CD14-positive monocyte (primary cell): Measurements from ENCODE around the gene KLRF1. TPM values are rescaled to one million over a fixed set of nuclear protein-coding genes. Genes with fewer than 3 reads are reported as not detected.

Experiments used
- DNase-seq, 3 donors: peaks; one replicate each; pipeline ENCODE4 v3.0.0-alpha.2; 2011 to 2022
- H2AFZ ChIP-seq: 2 replicates; pipeline ENCODE4 v1.6.0; 2012; ENCODE audit warnings: mild to moderate bottlenecking, low read depth, low read length, inconsistent platforms; ENCODE audit not compliant: insufficient read depth, poor library complexity, severe bottlenecking
- H3K27ac ChIP-seq, 2 donors: 1 replicate in 1 of 2; 2 replicates in 1 of 2; pipeline ENCODE4 v1.5.1; 2012 to 2013; ENCODE audit warnings: low read length in 2 of 2, control low read depth in 1 of 2, inconsistent platforms in 1 of 2, low read depth in 1 of 2, mild to moderate bottlenecking in 1 of 2
- H3K27me3 ChIP-seq, 2 donors: one replicate each; pipeline versions ENCODE4 v1.6.0 to v1.6.1; 2011 to 2013; ENCODE audit warnings: low read length in 2 of 2; ENCODE audit not compliant: control insufficient read depth in 2 of 2, insufficient read depth in 2 of 2
- H3K36me3 ChIP-seq, 2 donors: replicated peaks in 1 of 2; 1 replicate in 1 of 2; 2 replicates in 1 of 2; pipeline versions ENCODE4 v1.5.1 to v1.6.1; 2012 to 2013; ENCODE audit warnings: low read length in 2 of 2, control low read depth in 1 of 2, inconsistent platforms in 1 of 2, mild to moderate bottlenecking in 1 of 2; ENCODE audit not compliant: insufficient read depth in 2 of 2, control insufficient read depth in 1 of 2
- H3K4me1 ChIP-seq, 2 donors: 1 replicate in 1 of 2; 2 replicates in 1 of 2; pipeline versions ENCODE4 v1.5.1 to v1.6.1; 2012 to 2013; ENCODE audit warnings: low read length in 2 of 2, control low read depth in 1 of 2, inconsistent platforms in 1 of 2, mild to moderate bottlenecking in 1 of 2, moderate library complexity in 1 of 2; ENCODE audit not compliant: insufficient read depth in 2 of 2, control insufficient read depth in 1 of 2
- H3K4me2 ChIP-seq: replicated peaks from 2 replicates; pipeline ENCODE3; 2012; ENCODE audit warnings: low read length, moderate library complexity, mild to moderate bottlenecking; ENCODE audit not compliant: poor library complexity, severe bottlenecking; ENCODE audit errors: extremely low read depth
- H3K4me3 ChIP-seq, 3 experiments: fragments of 200-600 bp in 1 of 3; sonication (generic) in 1 of 3; replicated peaks in 1 of 3; 1 replicate in 2 of 3; 2 replicates in 1 of 3; pipeline ENCODE4 v1.5.1; 2011 to 2013; ENCODE audit warnings: low read length in 3 of 3, mild to moderate bottlenecking in 3 of 3, control low read depth in 2 of 3, low read depth in 2 of 3, inconsistent platforms in 1 of 3, moderate library complexity in 1 of 3
- H3K79me2 ChIP-seq: 2 replicates; pipeline ENCODE4 v1.6.0; 2012; ENCODE audit warnings: mild to moderate bottlenecking, control low read depth, inconsistent platforms, low read length, moderate library complexity; ENCODE audit not compliant: insufficient read depth
- H3K9ac ChIP-seq: 2 replicates; pipeline ENCODE4 v1.6.0; 2017; ENCODE audit warnings: low read length, mild to moderate bottlenecking; ENCODE audit not compliant: insufficient read depth, poor library complexity, severe bottlenecking
- H3K9me3 ChIP-seq, 2 donors: replicated peaks in 1 of 2; 1 replicate in 1 of 2; 2 replicates in 1 of 2; pipeline versions ENCODE4 v1.5.1 to v1.6.1; 2012 to 2013; ENCODE audit warnings: low read length in 2 of 2, control low read depth in 1 of 2; ENCODE audit not compliant: control insufficient read depth in 1 of 2, insufficient read depth in 1 of 2
- H4K20me1 ChIP-seq: 2 replicates; pipeline ENCODE4 v1.6.0; 2012; ENCODE audit warnings: mild to moderate bottlenecking, low read length, control low read depth, moderate library complexity; ENCODE audit not compliant: insufficient read depth
- H3K27ac Mint-ChIP-seq, 7 donors: one replicate each; pipeline ENCODE4 v1.8.0; 2020; ENCODE audit warnings: mild to moderate bottlenecking in 7 of 7, mixed read lengths in 7 of 7, moderate library complexity in 6 of 7, inconsistent platforms in 2 of 7
- H3K27me3 Mint-ChIP-seq, 3 donors: one replicate each; pipeline ENCODE4 v1.8.0; 2021 to 2022; ENCODE audit warnings: low read depth in 3 of 3, mild to moderate bottlenecking in 3 of 3, mixed read lengths in 3 of 3, moderate library complexity in 3 of 3, inconsistent platforms in 1 of 3
- H3K36me3 Mint-ChIP-seq, 2 donors: one replicate each; pipeline ENCODE4 v1.8.0; 2020; ENCODE audit warnings: mixed read lengths in 2 of 2, inconsistent platforms in 1 of 2, mild to moderate bottlenecking in 1 of 2
- H3K4me1 Mint-ChIP-seq: one replicate; pipeline ENCODE4 v1.8.0; 2020; ENCODE audit warnings: mild to moderate bottlenecking, mixed read lengths
- H3K4me3 Mint-ChIP-seq, 2 donors: one replicate each; pipeline ENCODE4 v1.8.0; 2020; ENCODE audit warnings: mild to moderate bottlenecking in 2 of 2, mixed read lengths in 2 of 2, moderate library complexity in 1 of 2
- H3K9me3 Mint-ChIP-seq, 7 donors: one replicate each; pipeline ENCODE4 v1.8.0; 2020 to 2022; ENCODE audit warnings: mixed read lengths in 7 of 7, mild to moderate bottlenecking in 6 of 7, moderate library complexity in 6 of 7, inconsistent platforms in 2 of 7
- CTCF ChIP-seq: fragments of 200-600 bp; IDR thresholded peaks from one replicate; pipeline ENCODE4 v1.8.0; 2022; ENCODE audit warnings: antibody characterized with exemption, mild to moderate bottlenecking
- WGBS: methylation state at CpG from one replicate; pipeline ENCODE4 v1.1.5; 2013; ENCODE audit warnings: missing lambda C conversion rate; ENCODE audit not compliant: insufficient coverage; 5-methylcytosine and 5-hydroxymethylcytosine counted together
- intact Hi-C, 2 donors: fragments of 100-400 bp; cut with micrococcal nuclease; formaldehyde crosslinking; loops; one replicate each; pipeline versions ENCODE4 v1.15.0 to v1.15.1; 2023
- polyA plus RNA-seq, 3 donors: library from polyadenylated mRNA; depleted of rRNA in 1 of 3; unstranded in 2 of 3; stranded (reverse) in 1 of 3; fragments of 300-500 nt in 2 of 3; fragments of >200 nt in 1 of 3; fragmentation: Illumina TruSeq in 2 of 3; gene quantifications; 1 replicate in 2 of 3; 2 replicates in 1 of 3; pipeline ENCODE4 v1.2.3, GENCODE V29; 2012 to 2021

Gene KLRF1
- polyA plus RNA-seq, 3 donors, result 0.45 to 2.2 (median 1.0) TPM

- no peak overlapping the region for H3K4me3 Mint-ChIP-seq
- H3K4me1 ChIP-seq, result peaks cover 11 to 16% of the 10 kb centered on the region in 2 donors
Observed at GRCh38 chr12:9856151-9856550, 28.9 kb downstream of the KLRF1 start.

GRCh38 chr12:9856894-9857293, 29.6 kb downstream of the KLRF1 start:
- H3K9ac ChIP-seq, result no peak overlapping the region
- no peak overlapping the region for H2AFZ ChIP-seq
- peak overlapping the region in 6 of 7 donors; percentile 15 to 81 (median 50) for H3K27ac Mint-ChIP-seq
- H3K4me1 Mint-ChIP-seq, result peaks cover 24% of the 10 kb centered on the region
- H3K4me2 ChIP-seq, result peak overlapping the region; percentile 15
- H3K27me3 Mint-ChIP-seq, result no peaks in the 10 kb centered on the region
- H3K4me3 Mint-ChIP-seq, result peak overlapping the region in 1 of 2 donors; percentile 49
- peak in 2 of 3 donors; percentile 22 to 34 for DNase-seq
- no peaks in the 10 kb centered on the region for H3K9me3 ChIP-seq
- peak overlapping the region in 1 of 2 donors; percentile 65 for H3K27ac ChIP-seq
- peaks cover 44% of the 10 kb centered on the region for H4K20me1 ChIP-seq
- no peaks in the 10 kb centered on the region for H3K27me3 ChIP-seq
- H3K36me3 Mint-ChIP-seq, result peaks cover 56 to 67% of the 10 kb centered on the region in 2 donors
- peaks cover 13% of the 10 kb centered on the region for H3K79me2 ChIP-seq
- no peaks in the 10 kb centered on the region for H3K9me3 Mint-ChIP-seq
- no peak for TF ChIP-seq CTCF
- H3K36me3 ChIP-seq, result peaks cover 25 to 37% of the 10 kb centered on the region in 2 donors
- peak overlapping the region in 1 of 3 experiments; percentile 28 for H3K4me3 ChIP-seq
- intact Hi-C loops, result no loop called here
- no CpG with 5 or more reads among the region's 3 CpGs for WGBS
- H3K4me1 ChIP-seq, result peaks cover 11 to 16% of the 10 kb centered on the region in 2 donors

More at GRCh38 chr12:9856151-9856550, 28.9 kb downstream of the KLRF1 start:
- peak overlapping the region; percentile 15 for H3K4me2 ChIP-seq
- WGBS, result 0% methylated on average over 1 of the region's 1 CpG
- peak overlapping the region in 1 of 3 experiments; percentile 28 for H3K4me3 ChIP-seq
- H3K9me3 ChIP-seq, result no peaks in the 10 kb centered on the region
- Mint-ChIP-seq H3K27me3 (no peaks in the 10 kb centered on the region), H3K4me1 (peaks cover 29% of the 10 kb centered on the region), H3K36me3 (peaks cover 61 to 69% of the 10 kb centered on the region in 2 donors), H3K27ac (peak overlapping the region in 2 of 7 donors; percentile 7 to 73), H3K9me3 (no peaks in the 10 kb centered on the region)
- H2AFZ ChIP-seq, result no peak overlapping the region
- no peak overlapping the region for H3K9ac ChIP-seq
- intact Hi-C loops, result no loop called here
- H3K27me3 ChIP-seq, result no peaks in the 10 kb centered on the region
- H3K79me2 ChIP-seq, result peaks cover 9% of the 10 kb centered on the region
- H3K27ac ChIP-seq, result peak overlapping the region in 1 of 2 donors; percentile 65
- DNase-seq, result peak; percentile 16 to 46 (median 26)
- peaks cover 37% of the 10 kb centered on the region for H4K20me1 ChIP-seq
- peaks cover 25 to 41% of the 10 kb centered on the region in 2 donors for H3K36me3 ChIP-seq
- TF ChIP-seq CTCF, result no peak
